GM20431 (cell line): ENCODE measurements around the gene UQCR11.

ENCODE experiments used
- in situ Hi-C: fragments of 300-500 bp; cut with MseI, MboI; formaldehyde crosslinking; loops from one replicate; pipeline ENCODE4 v1.15.0; 2020; ENCODE audit warnings: low sequenced_read_pairs; ENCODE audit not compliant: unreplicated experiment

Gene UQCR11

DNA sequence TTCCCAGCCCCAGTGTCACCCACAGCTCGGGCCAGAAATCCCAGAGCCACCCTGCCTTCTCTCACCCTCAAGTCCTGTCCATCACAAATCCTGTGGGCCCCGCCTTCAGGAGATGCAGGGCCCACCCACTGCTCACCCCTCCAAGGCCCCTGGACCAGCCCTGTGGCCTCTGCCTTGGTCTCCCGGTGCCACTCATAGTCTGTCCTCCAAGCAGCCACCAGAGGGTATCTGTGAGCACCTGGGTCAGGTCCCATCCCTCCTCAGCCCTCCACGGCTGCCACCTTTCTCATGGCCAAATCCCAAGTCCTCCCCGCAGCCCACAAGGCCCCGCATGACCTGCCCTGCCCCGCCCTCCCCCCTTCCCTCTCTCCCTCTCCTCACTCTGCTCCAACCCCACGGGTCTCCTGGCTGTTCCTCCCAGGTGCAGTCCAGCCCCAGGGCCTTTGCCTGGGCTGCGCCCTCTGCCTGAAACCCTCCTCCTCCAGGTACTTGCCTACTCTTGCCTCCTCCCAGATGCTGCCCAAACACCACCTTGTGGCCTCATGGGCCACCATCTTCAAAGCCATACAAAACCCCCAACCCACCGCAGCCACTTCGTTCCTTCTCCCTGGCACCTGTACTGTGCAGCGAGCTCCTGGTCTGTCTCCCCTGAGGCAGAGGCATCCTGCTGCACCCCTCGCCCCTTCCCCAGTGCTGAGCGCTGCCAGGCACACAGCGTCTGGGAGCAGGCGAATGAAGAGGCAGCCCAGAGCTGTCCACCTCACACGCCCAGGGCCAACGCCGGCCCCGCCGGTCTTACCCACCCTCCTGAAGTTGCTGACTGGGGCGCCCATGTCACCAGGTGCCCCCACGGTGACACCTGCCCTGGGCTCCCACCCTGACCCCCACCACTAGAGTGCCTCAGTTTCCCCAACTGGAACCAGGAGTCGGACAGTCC is 13.2 kb upstream of the UQCR11 start:
- in situ Hi-C loops: no loop called here

DNA sequence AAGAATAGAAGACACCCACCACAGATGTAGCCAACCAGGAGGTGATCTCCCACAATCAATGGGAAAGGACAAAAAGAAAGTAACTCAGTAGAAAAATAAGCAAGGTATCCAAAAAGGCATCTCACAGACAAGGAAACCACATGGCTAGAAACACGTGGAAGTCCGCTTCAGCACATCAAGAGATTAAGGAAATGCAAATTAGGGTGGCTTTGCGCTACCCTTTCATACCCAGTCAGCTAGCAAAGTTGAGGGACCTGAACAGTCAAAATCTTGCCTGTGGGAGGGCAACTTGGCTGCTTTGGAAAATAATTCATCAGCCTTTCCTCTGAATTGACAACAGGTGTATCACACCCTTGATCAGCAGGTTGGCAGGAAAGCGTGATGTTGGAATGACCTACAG is 11.6 kb upstream of the UQCR11 start:
- in situ Hi-C loops: no loop called here

DNA sequence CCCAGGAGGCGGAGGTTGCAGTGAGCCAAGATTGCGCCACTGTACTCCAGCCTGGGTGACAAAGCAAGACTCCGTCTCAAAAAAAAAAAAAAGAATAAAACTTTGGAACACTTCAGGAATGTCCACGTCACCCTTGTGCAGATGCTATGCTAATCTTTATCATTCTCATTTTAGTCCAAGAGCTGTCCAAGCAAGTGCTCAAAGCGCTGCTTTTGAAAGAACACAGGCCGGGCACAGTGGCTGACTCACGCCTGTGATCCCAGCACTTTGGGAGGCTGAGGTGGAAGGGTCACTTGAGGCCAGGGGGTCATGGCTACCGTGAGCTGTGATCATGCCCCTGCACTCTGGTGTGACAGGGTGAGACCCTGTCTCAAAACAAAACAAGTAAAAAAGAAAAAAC is 11.1 kb upstream of the UQCR11 start:
- in situ Hi-C loops: no loop called here

DNA sequence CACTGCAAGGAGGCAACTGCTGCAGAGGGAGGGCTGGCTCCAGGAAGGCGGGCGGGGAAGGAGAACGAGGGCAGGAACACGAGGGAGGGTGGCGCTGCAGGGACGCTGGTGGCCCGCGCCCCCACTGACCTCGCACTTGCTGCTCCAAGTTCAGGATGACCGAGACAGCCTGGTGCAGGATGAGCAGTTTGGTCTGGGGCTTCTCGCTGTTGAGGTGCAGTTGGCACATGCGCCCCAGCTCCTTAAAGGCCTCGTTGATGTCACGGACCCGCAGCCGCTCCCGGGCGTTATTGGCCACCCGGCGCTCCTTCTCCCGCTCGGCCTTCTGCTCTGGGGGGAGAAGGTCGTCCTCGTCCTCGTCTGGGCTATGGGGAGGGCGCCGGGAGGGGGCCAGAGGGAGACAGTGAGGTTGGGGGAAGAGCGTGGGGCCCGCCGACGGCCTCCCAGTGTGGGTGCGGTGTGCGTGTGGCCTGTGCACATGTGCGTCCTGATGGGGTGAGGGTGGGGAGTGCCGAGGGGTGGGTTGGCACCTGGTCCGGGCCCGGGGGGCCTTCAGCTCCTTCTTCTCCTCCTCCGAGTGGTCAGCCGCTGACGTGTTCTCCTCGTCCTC is 10.0 kb upstream of the UQCR11 start:
- in situ Hi-C loops: no loop called here

DNA sequence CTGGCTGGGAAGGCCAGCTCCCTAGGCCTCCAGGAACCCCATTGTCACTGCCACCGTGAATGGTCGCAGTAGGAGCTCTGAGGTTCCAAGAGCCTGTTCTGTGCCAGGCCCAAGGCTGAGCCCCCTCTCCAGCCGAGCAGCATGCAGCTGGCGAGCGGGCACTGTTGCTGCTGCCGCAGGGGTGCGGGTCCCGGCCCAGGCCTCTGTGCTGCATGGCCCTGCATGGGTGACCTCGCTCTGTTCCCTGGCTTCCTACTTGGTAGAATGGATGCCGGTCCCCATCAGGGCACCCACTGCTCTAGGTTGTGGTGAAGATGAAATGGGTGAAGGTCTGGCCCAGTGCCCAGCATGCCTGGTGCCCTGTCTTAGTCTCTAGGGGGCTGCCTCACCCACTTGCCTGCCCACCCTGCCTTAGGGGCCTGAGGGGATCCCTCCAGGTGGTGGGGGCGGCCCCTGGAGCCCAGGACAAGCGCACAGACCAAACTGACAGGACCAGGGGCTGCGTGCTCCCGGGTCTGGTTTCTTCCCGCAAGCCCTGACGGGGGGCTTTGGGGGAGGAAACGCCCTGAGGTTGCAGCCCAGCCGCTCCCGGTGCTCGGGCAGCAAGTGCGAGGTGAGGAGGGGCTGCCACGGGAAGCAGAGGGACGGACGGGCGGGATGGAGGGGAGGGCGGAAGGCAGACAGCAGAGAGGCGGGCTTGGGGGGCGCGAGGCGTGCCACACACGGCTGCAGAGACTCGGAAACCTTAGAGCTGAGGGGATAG is 8.7 kb upstream of the UQCR11 start:
- in situ Hi-C loops: no loop called here

DNA sequence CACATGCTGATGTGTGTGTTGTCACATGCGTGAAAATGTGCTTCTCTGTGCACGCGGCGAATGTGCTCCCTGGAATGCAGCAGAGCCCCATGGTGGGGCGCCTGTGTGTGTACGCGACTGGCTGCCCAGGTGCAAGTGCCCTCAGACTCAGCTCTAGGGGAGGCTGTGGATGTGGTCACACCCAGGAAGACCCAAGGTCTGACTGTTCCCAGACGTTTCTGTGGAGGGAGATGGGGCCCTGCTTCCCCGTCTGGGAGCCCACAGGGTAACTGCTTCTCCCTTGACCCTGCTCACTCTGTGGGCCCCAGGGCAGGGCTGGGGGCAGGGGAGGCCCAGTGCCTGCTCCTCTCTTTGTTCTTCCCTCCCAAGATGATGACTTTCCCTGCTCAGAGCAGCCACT is 7.9 kb upstream of the UQCR11 start:
- in situ Hi-C loops: no loop called here

DNA sequence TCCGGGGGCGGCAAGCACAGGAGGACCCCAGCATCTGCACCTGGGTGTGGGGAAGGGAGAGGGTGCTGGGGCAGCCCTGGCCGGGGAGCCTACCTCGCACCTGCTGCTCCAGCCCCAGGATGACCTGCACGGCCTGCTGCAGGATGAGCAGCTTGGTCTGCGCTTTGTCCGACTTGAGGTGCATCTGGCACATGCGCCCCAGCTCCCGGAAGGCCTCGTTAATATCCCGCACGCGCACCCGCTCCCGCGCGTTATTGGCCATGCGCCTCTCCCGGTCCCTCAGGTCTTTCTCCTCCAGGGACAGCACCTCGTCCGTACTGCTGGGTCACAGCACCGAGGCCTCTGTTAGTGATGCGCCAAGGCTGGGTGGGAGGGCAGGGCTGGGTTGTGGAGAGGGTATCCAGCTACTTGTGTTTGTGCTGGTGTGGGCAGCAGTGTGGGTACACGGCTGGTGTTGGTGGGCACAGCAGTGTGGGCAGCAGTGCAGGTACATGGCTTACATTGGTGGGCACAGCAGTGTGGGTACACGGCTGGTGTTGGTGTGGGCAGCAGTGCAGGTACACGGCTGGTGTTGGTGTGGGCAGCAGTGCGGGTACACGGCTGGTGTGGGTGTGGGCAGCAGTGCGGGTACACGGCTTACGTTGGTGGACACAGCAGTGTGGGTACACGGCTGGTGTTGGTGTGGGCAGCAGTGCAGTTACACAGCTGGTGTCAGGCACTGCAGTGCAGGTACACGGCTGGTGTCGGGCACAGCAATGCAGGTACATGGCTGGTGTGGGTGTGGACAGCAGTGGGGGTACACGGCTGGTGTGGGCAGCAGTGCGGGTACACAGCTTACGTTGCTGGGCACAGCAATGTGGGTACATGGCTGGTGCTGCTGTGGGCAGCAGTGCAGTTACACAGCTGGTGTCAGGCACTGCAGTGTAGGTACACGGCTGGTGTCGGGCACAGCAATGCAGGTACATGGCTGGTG is 7.1 kb upstream of the UQCR11 start:
- in situ Hi-C loops: no loop called here

DNA sequence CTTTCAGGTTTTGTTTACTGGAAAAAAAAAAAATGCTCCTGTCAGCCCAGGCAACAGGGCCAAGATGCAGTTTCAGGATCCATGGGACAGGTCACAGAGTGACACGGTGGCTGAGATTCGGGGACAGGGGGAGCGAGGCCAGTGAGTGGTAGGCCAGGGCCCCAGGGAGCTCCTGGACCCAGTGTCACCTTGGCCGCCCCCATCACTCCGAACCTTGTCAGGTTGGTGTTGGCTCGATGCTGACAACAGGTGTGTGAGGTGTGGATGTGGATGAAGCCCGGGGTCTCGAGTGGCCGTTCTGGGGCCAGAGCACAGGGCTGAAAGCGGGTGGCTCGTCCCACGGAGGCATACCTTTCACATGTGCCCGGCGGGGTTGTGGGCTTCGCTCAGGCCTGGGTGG is 6.1 kb upstream of the UQCR11 start:
- in situ Hi-C loops: no loop called here

DNA sequence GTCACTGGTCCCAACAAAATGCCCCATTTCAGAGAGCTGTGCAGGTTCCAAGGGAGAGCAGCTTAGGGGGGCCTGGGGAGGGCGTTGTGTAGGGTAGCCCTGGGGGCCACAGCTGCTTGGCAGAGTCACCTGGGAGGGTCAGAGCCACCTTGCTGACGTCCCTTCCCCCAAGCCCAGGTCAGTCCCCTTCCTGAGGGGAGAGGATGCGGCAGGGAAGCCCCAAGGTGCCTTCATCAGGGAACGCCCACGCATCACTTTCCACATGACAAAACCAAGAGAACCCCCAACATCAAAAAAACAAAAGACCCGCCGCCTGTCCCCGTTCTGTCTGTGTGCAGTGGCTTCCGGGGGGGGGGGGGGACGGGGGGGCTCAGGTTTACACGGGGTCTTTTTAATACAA is 5.3 kb upstream of the UQCR11 start:
- in situ Hi-C loops: no loop called here

DNA sequence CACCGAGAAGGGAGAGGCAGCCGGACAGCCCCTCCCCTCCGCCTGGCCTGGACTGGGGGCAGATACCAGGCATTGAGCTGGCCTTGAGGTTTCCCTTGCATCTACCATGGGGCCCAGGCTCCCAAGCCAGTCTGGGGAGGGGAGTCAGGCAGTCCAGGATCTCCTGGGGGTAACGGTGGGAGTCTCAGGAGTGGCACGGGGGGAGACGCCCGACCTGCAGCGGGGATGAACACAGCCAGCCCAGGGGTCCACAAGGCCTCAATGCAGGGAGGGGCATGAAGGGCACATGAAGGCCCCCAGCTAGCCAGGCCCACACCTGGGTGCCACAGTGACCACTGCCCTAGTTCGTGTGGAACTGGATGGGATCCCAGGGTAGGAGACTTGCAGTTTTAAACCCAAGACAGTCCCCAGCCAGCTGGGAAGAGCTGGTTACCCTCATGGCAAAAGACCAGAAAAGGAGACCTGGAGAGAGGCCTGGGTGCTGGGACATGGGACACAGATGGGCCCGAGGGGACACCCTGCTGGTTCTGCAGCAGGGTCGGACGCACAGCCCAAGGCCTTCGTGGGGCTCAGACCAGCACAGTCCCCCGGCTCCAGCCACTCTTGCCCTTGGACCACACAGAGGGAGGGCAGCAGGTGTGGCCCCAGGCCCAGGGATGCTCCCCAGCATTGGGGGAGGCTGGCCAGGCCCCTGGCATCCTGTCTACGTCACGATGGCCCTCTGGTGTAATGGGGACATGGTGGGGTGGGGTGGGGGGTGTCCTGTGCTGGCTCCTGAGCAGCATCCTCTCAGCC is 4.6 kb upstream of the UQCR11 start:
- in situ Hi-C loops: no loop called here

DNA sequence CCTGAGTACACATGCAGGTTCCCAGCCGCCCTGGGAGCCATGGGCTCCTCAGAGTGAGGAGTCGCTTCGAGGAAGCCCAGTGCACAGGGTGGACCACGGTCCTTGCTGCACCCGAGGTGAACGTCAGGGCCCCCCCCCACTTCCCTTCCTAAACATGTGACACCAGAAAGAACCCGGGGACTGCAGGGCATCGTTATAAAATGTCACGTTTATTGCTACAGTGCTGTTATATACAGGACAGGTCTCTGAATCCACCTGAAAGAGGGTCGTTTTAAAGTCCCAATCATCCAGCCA is 3.8 kb upstream of the UQCR11 start:
- in situ Hi-C loops: no loop called here

DNA sequence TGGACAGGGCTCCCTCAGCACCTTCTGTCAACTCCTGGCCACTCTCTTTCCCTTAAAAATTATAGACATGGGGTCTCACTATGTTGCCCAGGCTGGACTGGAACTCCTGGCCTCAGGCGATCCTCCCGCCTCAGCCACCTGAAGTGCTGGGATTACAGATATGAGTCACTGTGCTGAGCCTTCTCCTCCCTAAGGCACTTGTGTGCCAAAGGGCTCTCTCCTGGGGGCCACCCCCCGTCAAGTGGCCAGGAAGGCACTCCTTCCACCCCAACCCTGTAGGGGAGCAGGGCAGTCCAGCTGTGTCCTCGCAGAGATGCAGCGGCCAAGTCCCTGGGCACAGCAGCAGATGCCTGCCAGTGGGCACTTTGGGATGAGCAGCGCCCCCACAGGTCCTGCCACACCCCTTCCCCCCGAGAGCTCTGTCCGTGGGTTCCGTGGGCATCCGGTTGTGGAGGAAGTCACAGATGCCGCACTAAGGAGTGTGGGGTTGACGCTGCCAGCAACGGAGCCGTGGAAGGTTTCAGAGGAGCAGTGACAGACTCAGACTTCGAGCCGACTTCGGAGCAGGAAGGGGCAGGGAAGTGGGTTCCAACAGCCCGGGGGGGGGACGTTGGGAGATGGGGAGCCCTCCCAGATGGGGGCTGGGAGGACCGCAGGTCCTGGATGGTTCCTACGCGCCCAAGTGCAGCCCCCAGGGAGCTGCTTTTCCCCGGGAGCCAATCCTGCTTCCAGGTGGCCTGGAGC is 3.3 kb upstream of the UQCR11 start:
- in situ Hi-C loops: no loop called here

DNA sequence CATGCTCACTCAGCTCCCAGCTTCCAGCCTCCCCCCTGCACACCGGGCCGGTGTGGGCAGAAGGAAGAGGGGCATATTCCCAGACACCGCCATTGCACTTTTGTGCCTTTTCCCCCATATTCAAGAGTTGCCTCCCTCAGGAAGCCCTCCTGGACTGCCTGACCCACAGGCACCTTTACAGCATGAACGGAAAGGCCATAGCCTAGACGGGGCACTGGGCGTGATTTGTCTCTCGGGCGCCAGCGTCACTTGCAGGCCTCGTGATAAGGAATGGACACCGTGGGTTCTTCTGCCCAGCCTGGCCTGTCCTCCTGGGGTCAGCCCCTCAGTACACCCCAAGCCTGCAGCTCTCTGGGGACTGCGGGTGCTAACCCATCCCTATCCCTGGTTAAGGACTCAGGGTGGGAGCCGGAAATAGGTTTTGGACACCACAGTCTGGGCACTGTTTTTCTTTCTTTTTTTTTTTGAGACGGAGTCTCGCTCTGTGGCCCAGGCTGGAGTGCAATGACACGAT is 933 bp upstream of the UQCR11 start:
- in situ Hi-C loops: no loop called here

DNA sequence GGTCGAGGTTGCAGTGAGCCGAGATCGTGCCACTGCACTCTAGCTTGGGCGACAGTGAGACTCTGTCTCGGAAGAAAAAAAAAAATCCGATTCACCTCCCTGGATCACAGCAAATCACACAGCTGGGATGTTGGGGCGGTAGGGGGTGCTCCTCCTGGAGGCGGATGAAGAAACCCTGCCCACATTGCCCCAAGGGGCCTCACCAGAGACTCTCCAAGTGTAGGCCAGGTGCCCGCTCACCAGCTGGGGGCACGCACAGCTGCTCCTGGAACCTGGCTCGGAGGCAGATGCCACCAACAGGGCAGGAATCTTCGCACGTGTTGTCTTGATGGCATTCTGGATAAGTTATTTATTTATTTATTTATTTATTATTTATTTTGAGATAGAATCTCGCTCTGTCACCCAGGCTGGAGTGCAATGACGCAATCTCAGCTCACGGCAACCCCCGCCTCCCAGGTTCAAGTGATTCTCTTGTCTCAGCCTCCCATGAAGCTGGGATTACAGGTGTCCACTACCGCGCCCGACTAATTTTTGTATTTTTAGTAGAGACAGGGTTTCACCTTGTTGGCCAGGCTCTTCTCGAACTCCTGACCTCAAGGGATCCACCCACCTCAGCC is 3.1 kb downstream of the UQCR11 start:
- in situ Hi-C loops: no loop called here

DNA sequence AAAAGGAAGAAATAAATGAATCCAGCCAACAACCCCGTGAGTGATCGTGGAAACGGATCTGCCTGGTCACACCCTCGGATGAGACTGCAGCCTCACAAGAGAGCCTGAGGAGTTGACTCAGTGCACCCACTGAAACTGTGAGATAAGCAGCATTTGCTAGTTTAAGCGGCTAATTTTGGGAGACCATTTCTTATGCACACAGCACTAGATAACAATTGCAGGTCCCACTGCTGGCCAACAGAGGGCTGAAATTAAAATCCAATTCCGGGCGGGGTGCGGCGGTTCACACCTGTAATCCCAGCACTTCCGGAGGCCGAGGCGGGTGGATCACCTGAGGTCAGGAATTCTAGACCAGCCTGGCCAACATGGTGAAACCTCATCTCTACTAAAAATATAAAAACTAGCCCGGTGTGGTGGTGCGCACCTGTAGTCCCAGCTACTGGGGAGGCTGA is 3.6 kb downstream of the UQCR11 start:
- in situ Hi-C loops: no loop called here

DNA sequence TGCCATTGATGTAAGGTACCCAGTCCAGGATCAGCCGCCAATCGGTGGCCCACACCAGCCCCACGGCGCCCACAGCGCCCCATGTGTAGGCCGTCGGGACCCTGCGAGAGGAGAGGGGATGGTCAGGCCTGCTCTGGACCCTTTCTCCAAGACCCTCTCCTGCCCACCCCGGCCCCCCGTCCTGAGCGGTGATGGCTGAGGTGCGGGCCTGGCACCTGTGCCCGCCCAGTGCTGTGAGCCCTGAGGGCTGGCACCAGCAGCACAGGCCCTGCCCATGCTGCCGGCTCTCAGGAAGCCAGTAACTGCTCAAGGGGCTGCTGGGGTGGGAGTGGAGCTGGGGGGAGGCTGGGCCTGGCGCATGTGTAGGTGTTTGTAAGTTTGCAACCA is 5.8 kb downstream of the UQCR11 start:
- in situ Hi-C loops: no loop called here

DNA sequence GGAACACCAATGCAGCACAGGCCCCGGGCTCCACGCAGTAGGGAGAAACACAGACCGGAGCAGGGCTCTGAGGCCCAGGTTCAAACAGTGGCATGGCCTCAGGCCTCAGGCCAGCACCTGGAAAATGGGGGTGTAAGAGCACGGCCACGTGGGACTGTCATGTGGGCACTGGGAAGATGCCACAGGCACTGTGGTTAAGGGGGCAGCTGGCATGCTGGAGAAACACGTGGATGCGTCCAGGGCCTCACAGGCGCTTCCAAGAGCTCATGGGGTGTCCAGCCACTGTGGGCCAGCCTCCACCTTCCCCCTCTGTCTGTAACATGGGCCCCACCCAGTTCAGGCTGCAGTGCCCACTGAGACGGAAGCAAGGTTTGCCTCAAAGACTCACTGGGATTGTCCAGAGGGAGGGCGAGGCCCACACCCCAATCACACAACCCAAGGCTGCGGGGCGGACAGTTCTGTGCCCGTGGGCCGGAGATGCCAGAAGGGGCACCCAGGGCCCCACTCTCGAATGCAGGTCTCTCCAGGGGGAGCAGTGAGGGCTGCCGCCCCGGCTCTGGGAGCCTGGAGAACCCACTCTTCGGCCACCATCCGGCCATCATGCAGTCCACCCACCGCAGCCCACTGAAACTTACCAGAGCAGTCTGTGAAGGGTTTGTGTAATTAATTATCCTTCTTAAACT is 6.3 kb downstream of the UQCR11 start:
- in situ Hi-C loops: no loop called here

DNA sequence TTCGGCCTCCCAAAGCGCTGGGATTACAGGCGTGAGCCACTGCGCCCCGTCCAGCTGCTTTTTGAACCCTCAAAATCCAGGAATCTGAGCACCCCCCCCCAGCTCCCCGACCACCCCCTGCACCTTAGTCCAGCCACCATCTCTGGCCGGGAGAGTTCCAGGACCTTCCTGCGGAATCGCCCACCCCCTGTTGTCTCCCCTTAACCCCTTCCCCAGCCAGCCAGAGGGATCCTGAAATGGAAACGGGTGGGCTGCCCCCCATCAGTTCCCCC is 11.8 kb downstream of the UQCR11 start:
- in situ Hi-C loops: no loop called here
